Activated naive CD8-positive, alpha-beta T cell treated with anti-CD3 and anti-CD28 coated beads, Interleukin-2, amount 10 ng/mL, durations not matched to agents 7 days and 5 days (primary cell): Measurements from ENCODE around the gene FOXRED1. TPM values are rescaled to one million over a fixed set of nuclear protein-coding genes. Genes with fewer than 3 reads are reported as not detected.
A peak's percentile ranks its signal among the peaks of the same experiment; 100 is the strongest.
"Not testable (repeated sequence)": the region's sequence is repeated elsewhere in the genome, so short reads cannot be mapped to it uniquely, and the experiment has no call there.

ENCODE experiments used
- ATAC-seq: fragments of 150-1000 bp; cut with Tn5 transposase; one replicate; pipeline ENCODE4 v1.10.0; 2021; ENCODE audit warnings: low read depth, moderate library complexity
- POLR2A ChIA-PET: fragments of 350-600 bp; sonication (Branson Sonifier 250); formaldehyde crosslinking; loops from one replicate; lab custom pipeline; 2021; ENCODE audit warnings: antibody characterized with exemption; lab: Charles Lee
- DNase-seq: peaks from one replicate; pipeline ENCODE4 v3.0.0; 2021
- H3K27ac Mint-ChIP-seq: one replicate; pipeline ENCODE4 v1.8.0; 2022; ENCODE audit warnings: mild to moderate bottlenecking, mixed read lengths
- H3K27me3 Mint-ChIP-seq: one replicate; pipeline ENCODE4 v1.8.0; 2022; ENCODE audit warnings: mild to moderate bottlenecking, moderate library complexity, mixed read lengths
- H3K36me3 Mint-ChIP-seq: one replicate; pipeline ENCODE4 v1.8.0; 2021; ENCODE audit warnings: mild to moderate bottlenecking, mixed read lengths
- H3K4me1 Mint-ChIP-seq: one replicate; pipeline ENCODE4 v1.8.0; 2021; ENCODE audit warnings: mixed read lengths
- H3K4me3 Mint-ChIP-seq: one replicate; pipeline ENCODE4 v1.8.0; 2022; ENCODE audit warnings: mild to moderate bottlenecking, moderate library complexity, mixed read lengths
- H3K9me3 Mint-ChIP-seq: one replicate; pipeline ENCODE4 v1.8.0; 2021; ENCODE audit warnings: mixed read lengths
- total RNA-seq, 2 experiments: library from RNA; stranded (reverse); gene quantifications; one replicate each; pipeline ENCODE4 v1.2.3, GENCODE V29; 2021

Gene FOXRED1
- total RNA-seq, 2 experiments from 2014 or later, result 37.4 to 38.5 TPM

- H3K27me3 Mint-ChIP-seq, POLR2A ChIA-PET, H3K4me1 Mint-ChIP-seq, H3K9me3 Mint-ChIP-seq, ATAC-seq, H3K4me3 Mint-ChIP-seq, H3K36me3 Mint-ChIP-seq, H3K27ac Mint-ChIP-seq, DNase-seq: not testable (repeated sequence)
Observed at GRCh38 chr11:126255507-126255906, 13.4 kb upstream of the FOXRED1 start.

DNA sequence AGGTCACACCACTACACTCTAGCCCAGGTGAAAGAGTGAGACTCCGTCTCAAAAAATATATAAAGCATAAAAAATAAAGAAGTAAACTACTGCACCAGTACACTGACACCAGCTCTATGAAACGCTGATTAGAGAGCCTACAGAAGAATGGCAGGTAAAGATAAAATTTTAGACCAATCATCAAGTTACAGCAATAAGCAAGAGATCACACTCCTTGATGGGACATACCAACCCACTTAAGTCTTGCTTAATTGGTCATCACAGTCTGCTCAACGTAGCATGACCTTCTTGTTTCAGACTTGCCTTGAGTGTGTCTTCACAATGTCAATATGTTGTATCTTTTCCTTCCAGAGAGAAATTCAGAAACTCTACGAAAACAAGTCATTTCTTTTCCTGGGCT lies 12.7 kb upstream of the FOXRED1 start:
- no peak for ATAC-seq
- POLR2A ChIA-PET, result no interaction called here
- Mint-ChIP-seq H3K36me3 (peaks cover under 1% of the 10 kb centered on the region), H3K27ac (no peak overlapping the region), H3K27me3 (no peaks in the 10 kb centered on the region), H3K4me1 (no peaks in the 10 kb centered on the region), H3K4me3 (no peak overlapping the region), H3K9me3 (no peaks in the 10 kb centered on the region)
- DNase-seq, result no peak

DNA sequence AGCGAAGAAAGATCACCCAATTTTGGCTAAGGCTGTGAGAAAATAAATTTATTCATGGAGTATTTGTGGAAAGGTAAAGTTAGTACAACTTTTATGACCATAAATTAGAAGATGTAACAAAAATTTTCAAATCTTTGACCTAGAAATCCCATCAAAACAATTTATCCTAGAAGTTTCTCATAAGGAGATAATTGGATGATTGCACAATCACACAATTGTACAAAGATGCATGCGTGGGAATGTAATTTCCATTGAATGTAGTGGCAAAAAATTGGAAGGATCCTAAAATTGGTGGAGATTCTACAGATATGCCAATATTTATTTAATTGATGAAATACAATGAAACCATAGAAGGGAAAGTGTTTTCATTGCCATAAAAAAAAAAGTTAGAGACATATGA lies 11.8 kb upstream of the FOXRED1 start:
- no peak for ATAC-seq

GRCh38 chr11:126257764-126258163 lies 11.2 kb upstream of the FOXRED1 start:
- Mint-ChIP-seq H3K27ac (peak overlapping the region; percentile 15), H3K4me1 (no peaks in the 10 kb centered on the region), H3K27me3 (no peaks in the 10 kb centered on the region), H3K9me3 (no peaks in the 10 kb centered on the region), H3K36me3 (peaks cover 2% of the 10 kb centered on the region), H3K4me3 (no peak overlapping the region)
- ATAC-seq (no peak), DNase-seq (no peak)
- POLR2A ChIA-PET, result interaction anchor here (0.5 kb wide), 1 partner anchor 85 kb away, joined by 4 read pairs; no protein-coding TSS in a partner anchor

More for the DNA sequence above, 11.8 kb upstream of the FOXRED1 start:
- Mint-ChIP-seq H3K4me1 (no peaks in the 10 kb centered on the region), H3K4me3 (no peak overlapping the region), H3K27ac (no peak overlapping the region), H3K9me3 (no peaks in the 10 kb centered on the region), H3K36me3 (peaks cover 2% of the 10 kb centered on the region), H3K27me3 (no peaks in the 10 kb centered on the region)
- POLR2A ChIA-PET, result no interaction called here
- DNase-seq, result no peak

- DNase-seq, result no peak
- Mint-ChIP-seq H3K27ac (no peak overlapping the region), H3K4me1 (peaks cover 12% of the 10 kb centered on the region), H3K36me3 (peaks cover 37% of the 10 kb centered on the region), H3K4me3 (no peak overlapping the region), H3K27me3 (no peaks in the 10 kb centered on the region), H3K9me3 (no peaks in the 10 kb centered on the region)
- POLR2A ChIA-PET, result no interaction called here
- ATAC-seq, result no peak
Observed at GRCh38 chr11:126262216-126262615, 6.7 kb upstream of the FOXRED1 start.

GRCh38 chr11:126263489-126263888 lies 5.5 kb upstream of the FOXRED1 start:
- Mint-ChIP-seq H3K36me3 (peaks cover 38% of the 10 kb centered on the region), H3K27ac (no peak overlapping the region)
- POLR2A ChIA-PET, result interaction anchor here (1.2 kb wide), 1 partner anchor 52 kb away, joined by 3 read pairs; the partner anchor contains the start of genes FAM118B and RPUSD4

DNA sequence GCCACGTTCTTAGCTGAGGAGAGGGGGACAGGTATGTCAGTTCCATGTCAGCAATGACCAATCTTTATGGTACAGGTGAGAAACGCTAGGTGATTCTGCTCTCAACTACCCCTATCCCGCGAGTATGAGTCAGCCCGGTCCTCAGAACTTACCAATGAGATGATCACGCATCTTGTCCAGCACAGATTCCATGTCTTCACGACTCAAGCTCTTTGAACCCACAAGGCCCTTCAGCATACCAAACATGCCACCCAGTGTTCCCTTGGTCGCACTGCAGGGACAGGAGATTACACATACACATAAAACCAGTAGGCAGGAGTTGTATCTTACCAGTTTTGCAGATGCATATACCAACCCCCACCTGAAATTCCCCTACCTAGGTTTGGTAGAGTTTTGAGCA lies 3.1 kb upstream of the FOXRED1 start:
- H3K36me3 Mint-ChIP-seq, result peaks cover 38% of the 10 kb centered on the region
- no peak overlapping the region for H3K4me3 Mint-ChIP-seq
- H3K9me3 Mint-ChIP-seq, result no peaks in the 10 kb centered on the region
- POLR2A ChIA-PET, result no interaction called here
- ATAC-seq, result no peak
- H3K27me3 Mint-ChIP-seq, result no peaks in the 10 kb centered on the region
- DNase-seq, result no peak
- H3K4me1 Mint-ChIP-seq, result peaks cover 33% of the 10 kb centered on the region
- no peak overlapping the region for H3K27ac Mint-ChIP-seq

More at GRCh38 chr11:126263489-126263888, 5.5 kb upstream of the FOXRED1 start:
- DNase-seq, result no peak
- ATAC-seq, result no peak
- Mint-ChIP-seq H3K4me1 (peaks cover 19% of the 10 kb centered on the region), H3K9me3 (no peaks in the 10 kb centered on the region), H3K4me3 (no peak overlapping the region), H3K27me3 (no peaks in the 10 kb centered on the region)

DNA sequence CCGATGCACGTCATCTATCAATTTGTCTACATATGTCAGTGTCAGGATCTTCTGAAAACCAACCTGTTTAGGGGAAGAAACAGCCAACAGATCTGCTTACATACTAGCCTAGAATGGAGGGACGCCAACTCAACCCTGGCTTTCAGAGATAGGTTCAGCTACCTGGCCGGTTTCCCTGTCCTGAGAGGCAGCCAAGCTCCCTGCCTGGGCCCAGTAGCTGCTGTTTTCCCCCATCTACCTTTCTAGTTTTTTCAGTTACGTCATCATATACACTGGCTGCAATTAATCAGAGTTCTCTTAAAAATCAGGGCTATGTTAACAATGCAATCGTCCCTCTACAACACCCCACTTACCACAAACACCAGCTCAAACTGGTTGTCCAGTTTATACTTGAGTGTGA lies 1.3 kb upstream of the FOXRED1 start:
- no peak for ATAC-seq
- H3K27me3 Mint-ChIP-seq, result no peaks in the 10 kb centered on the region
- peaks cover 38% of the 10 kb centered on the region for H3K36me3 Mint-ChIP-seq
- H3K9me3 Mint-ChIP-seq, result no peaks in the 10 kb centered on the region
- POLR2A ChIA-PET, result interaction anchor here (1.0 to 3.5 kb wide), 6 partner anchors 14 to 380 kb away, joined by 3 to 52 read pairs (median 11); partner anchors contain the start of genes DCPS, FAM118B, HYLS1 and RPUSD4
- peaks cover 35% of the 10 kb centered on the region for H3K4me1 Mint-ChIP-seq
- peak overlapping the region; percentile 98 for H3K4me3 Mint-ChIP-seq
- peak overlapping the region; percentile 97 for H3K27ac Mint-ChIP-seq
- no peak for DNase-seq

GRCh38 chr11:126268361-126268707 lies 620 bp upstream of the FOXRED1 start:
- Mint-ChIP-seq H3K27ac (peak overlapping the region; percentile 97), H3K9me3 (no peaks in the 10 kb centered on the region), H3K4me1 (peaks cover 35% of the 10 kb centered on the region), H3K27me3 (no peaks in the 10 kb centered on the region), H3K36me3 (peaks cover 38% of the 10 kb centered on the region), H3K4me3 (peak overlapping the region; percentile 98)
- DNase-seq (no peak), ATAC-seq (peak; percentile 0)
- POLR2A ChIA-PET, result interaction anchor here (0.7 to 3.5 kb wide), 11 partner anchors 13 to 381 kb away, joined by 3 to 52 read pairs (median 4); partner anchors contain the start of genes DCPS, FAM118B, HYLS1 and RPUSD4

GRCh38 chr11:126277322-126277721 lies 8.4 kb downstream of the FOXRED1 start:
- DNase-seq (no peak), ATAC-seq (no peak)
- Mint-ChIP-seq H3K4me3 (no peak overlapping the region), H3K27ac (no peak overlapping the region), H3K9me3 (no peaks in the 10 kb centered on the region), H3K4me1 (peaks cover 18% of the 10 kb centered on the region), H3K36me3 (peaks cover 25% of the 10 kb centered on the region), H3K27me3 (no peaks in the 10 kb centered on the region)
- POLR2A ChIA-PET, result no interaction called here

GRCh38 chr11:126277780-126278179 lies 8.8 kb downstream of the FOXRED1 start:
- no peak overlapping the region for H3K4me3 Mint-ChIP-seq
- H3K27me3 Mint-ChIP-seq, result no peaks in the 10 kb centered on the region
- peaks cover 18% of the 10 kb centered on the region for H3K4me1 Mint-ChIP-seq
- peaks cover 22% of the 10 kb centered on the region for H3K36me3 Mint-ChIP-seq
- H3K9me3 Mint-ChIP-seq, result no peaks in the 10 kb centered on the region
- H3K27ac Mint-ChIP-seq, result no peak overlapping the region
- ATAC-seq, result no peak
- POLR2A ChIA-PET, result no interaction called here
- no peak for DNase-seq

GRCh38 chr11:126279191-126279590 lies 10.2 kb downstream of the FOXRED1 start:
- H3K4me1 Mint-ChIP-seq, result peaks cover 24% of the 10 kb centered on the region
- ATAC-seq, result no peak
- H3K36me3 Mint-ChIP-seq, result peaks cover 24% of the 10 kb centered on the region
- H3K4me3 Mint-ChIP-seq, result no peak overlapping the region
- peak overlapping the region; percentile 80 for H3K27ac Mint-ChIP-seq
- no peaks in the 10 kb centered on the region for H3K9me3 Mint-ChIP-seq
- no peak for DNase-seq
- POLR2A ChIA-PET, result interaction anchor here (4.9 kb wide), 1 partner anchor 10 kb away, joined by 52 read pairs; the partner anchor contains the start of genes FOXRED1 and SRPRA
- no peaks in the 10 kb centered on the region for H3K27me3 Mint-ChIP-seq

DNA sequence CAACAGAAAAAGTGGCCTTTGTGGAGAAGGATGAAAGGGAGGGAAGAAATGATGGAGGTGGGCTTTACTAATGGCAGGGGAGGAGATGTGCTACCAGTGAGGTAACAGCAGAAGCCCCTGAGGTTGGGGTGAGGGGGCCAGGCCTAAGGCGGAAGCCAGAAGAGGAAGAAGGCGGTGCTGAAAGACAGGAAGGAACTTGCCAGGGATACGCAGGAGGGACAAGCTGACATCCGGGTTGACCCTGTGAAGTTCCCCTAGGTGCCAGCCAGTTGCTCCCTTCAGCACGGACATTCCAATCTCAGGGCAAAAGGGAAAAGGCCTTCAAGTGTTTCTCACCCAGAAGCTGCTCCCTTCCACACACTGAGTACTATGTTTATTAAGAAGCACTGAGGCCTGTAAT lies 11.6 kb downstream of the FOXRED1 start:
- peak overlapping the region; percentile 80 for H3K27ac Mint-ChIP-seq
- POLR2A ChIA-PET, result interaction anchor here (0.6 to 4.9 kb wide), 2 partner anchors 12 to 84 kb away, joined by 3 to 52 read pairs; partner anchors contain the start of genes FOXRED1 and SRPRA
- H3K4me3 Mint-ChIP-seq, result peak overlapping the region; percentile 29
- no peaks in the 10 kb centered on the region for H3K9me3 Mint-ChIP-seq
- ATAC-seq (no peak), DNase-seq (no peak)
- peaks cover 19% of the 10 kb centered on the region for H3K36me3 Mint-ChIP-seq
- H3K4me1 Mint-ChIP-seq, result peaks cover 34% of the 10 kb centered on the region
- H3K27me3 Mint-ChIP-seq, result no peaks in the 10 kb centered on the region

- H3K4me1 Mint-ChIP-seq, result peaks cover 34% of the 10 kb centered on the region
Observed at GRCh38 chr11:126281245-126281644, 12.3 kb downstream of the FOXRED1 start.

More at GRCh38 chr11:126281245-126281644, 12.3 kb downstream of the FOXRED1 start:
- Mint-ChIP-seq H3K9me3 (no peaks in the 10 kb centered on the region), H3K36me3 (peaks cover 14% of the 10 kb centered on the region), H3K27ac (peak overlapping the region; percentile 92), H3K27me3 (no peaks in the 10 kb centered on the region), H3K4me3 (peak overlapping the region; percentile 98)
- DNase-seq, result no peak
- POLR2A ChIA-PET, result interaction anchor here (4.9 kb wide), 1 partner anchor 12 kb away, joined by 52 read pairs; the partner anchor contains the start of genes FOXRED1 and SRPRA
- ATAC-seq, result no peak
